GM21390 (cell line): ENCODE results near the gene ANO10.

Source experiments
- ATAC-seq: cut with Tn5 transposase; IDR thresholded peaks from one replicate; pipeline ENCODE4 v1.9.1; 2021; ENCODE audit not compliant: unreplicated experiment

ANO10 gene

DNA sequence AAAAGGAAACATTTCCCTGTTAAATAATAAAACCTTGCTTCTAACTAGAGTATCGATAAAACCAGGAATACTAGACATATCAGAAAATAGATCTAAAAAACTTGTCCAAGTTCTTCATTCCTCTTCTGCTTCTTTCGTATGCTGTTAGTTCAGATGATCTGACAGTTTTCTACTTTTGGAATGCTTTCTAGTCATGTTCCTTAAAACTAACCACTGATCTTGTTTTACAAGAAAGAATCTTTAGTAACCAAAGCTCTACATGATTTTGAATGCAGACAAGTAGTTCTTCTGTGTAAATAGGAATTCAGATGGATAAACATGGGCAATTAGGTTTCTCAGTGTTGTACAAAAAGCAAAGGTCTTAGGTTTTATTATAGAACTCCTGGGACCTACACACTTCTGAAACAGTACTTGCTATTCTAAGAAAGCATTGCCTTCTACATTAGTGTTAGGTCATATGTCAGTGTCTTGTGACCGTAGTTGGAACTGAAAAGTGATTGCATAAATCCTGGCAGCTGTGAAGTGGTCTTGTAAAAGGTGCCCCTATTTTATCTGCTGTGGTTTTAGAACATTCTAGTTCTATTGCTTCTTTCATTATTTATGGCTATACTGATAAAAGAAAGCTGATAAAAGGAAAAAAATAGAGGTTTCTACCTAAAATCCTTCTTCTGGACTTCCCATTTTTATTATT lies 294.8 kb downstream of the ANO10 start:
- ATAC-seq, result no peak

- no peak for ATAC-seq
Measured at GRCh38 chr3:43323541-43323940, 298.3 kb downstream of the ANO10 start.

- no peak for ATAC-seq
Measured at GRCh38 chr3:43320288-43320687, 301.5 kb downstream of the ANO10 start.

DNA sequence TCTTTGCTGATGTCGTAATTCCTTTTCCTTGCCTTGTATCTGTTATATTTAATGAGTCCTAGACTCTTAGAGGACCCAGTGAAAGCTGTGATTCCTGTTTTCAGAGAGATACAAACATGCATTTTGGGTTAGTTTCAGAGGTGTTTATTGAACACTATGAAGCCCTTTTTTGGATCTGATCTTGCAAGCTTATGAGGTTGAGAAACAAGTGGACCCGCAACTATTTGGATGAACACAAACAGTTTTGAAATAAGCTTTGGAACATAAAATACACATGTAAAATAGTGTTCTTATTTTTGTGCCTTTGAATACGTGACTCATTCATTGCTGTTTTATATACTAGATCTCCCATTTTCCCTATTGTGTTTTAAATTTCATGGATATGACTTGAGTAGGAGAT lies 302.0 kb downstream of the ANO10 start:
- no peak for ATAC-seq

GRCh38 chr3:43319376-43319775 lies 302.4 kb downstream of the ANO10 start:
- no peak for ATAC-seq

DNA sequence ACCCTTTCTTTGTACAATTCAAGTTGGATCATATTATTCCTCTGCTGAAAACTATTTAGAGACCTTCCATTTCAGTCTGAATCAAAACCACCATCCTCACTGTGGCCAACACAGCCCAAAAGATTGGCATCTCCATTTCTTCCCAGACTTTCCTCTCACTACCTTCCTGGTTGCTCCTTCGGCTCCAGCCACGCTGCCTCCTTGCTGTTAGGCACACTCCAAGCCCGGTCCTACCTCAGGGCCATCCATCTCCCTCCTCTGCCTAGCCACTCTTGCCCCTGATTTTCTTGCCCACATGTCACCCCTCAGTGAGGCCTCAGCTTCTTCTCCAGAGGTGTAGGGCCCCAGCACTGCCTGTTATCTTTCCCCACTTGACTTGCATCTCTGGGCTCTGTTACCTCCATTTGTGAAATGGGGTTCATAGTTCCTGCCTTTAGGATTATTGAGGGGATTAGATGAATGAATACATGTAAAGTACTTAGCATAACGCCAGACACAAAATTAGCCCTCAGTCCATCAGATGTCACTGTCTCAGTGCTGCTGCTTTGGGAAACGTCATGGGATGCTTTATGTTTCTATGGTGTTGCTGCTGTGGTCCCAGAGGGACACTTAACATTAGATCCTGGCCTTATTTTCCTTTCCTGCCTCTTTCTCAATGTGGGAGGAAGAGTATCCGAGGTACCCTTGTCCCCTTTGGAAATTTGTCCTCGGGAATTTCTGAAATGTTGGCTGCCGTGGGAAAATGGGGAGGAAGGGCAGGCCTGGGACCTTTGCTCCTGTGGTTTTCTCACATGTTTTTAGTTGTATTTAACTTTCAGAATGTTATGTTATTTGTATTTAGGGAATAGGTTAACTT lies 304.1 kb downstream of the ANO10 start:
- ATAC-seq, result no peak

GRCh38 chr3:43316783-43317460 lies 304.9 kb downstream of the ANO10 start:
- ATAC-seq, result no peak
